Stomach (tissue), 9 donors: Measurements from ENCODE around the gene CELF4. TPM values are rescaled to one million over a fixed set of nuclear protein-coding genes. Genes with fewer than 3 reads are reported as not detected.

Source experiments
- DNase-seq, 2 donors: peaks; one replicate each; pipeline versions ENCODE4 v3.0.0 to v3.0.0-alpha.2; 2013 to 2019
- H3K27ac ChIP-seq, 5 donors: fragments of 200-600 bp in 4 of 5; sonication (generic) in 4 of 5; one replicate each; pipeline ENCODE4 v1.5.1; 2013 to 2019; ENCODE audit warnings: mild to moderate bottlenecking in 1 of 5, moderate library complexity in 1 of 5
- H3K27me3 ChIP-seq, 3 donors: fragments of 200-600 bp; sonication (generic); one replicate each; pipeline ENCODE4 v1.5.1; 2017 to 2019; ENCODE audit warnings: mixed run types in 1 of 3
- H3K36me3 ChIP-seq, 4 donors: fragments of 200-600 bp; sonication (generic); 1 replicate in 3 of 4; 2 replicates in 1 of 4; pipeline ENCODE4 v1.5.1; 2016 to 2019
- H3K4me1 ChIP-seq, 4 donors: fragments of 200-600 bp; sonication (generic); one replicate each; pipeline ENCODE4 v1.5.1; 2016 to 2019
- H3K4me3 ChIP-seq, 4 donors: fragments of 200-600 bp; sonication (generic) in 3 of 4; one replicate each; pipeline ENCODE4 v1.5.1; 2016 to 2019; ENCODE audit warnings: mild to moderate bottlenecking in 1 of 4
- H3K9me3 ChIP-seq, 4 donors: fragments of 200-600 bp; sonication (generic); one replicate each; pipeline ENCODE4 v1.5.1; 2016 to 2019
- CTCF ChIP-seq, 7 experiments: fragments of 450-650 bp in 4 of 7; fragments of 200-600 bp in 3 of 7; sonication (generic) in 3 of 7; IDR thresholded peaks; one replicate each; pipeline ENCODE4 v1.5.1; 2016 to 2019; ENCODE audit warnings: antibody characterized with exemption in 7 of 7, control low read depth in 2 of 7, mild to moderate bottlenecking in 1 of 7
- EP300 ChIP-seq: sonication (generic); formaldehyde crosslinking; IDR thresholded peaks from one replicate; pipeline ENCODE4 v1.6.1; 2017; ENCODE audit warnings: antibody characterized with exemption
- POLR2A ChIP-seq, 4 donors: fragments of 450-650 bp; IDR thresholded peaks; one replicate each; pipeline ENCODE4 v1.6.1; 2016; ENCODE audit warnings: antibody characterized with exemption in 4 of 4, control low read depth in 2 of 4, mild to moderate bottlenecking in 1 of 4, moderate library complexity in 1 of 4
- POLR2AphosphoS5 ChIP-seq, 3 donors: sonication (generic); formaldehyde crosslinking; IDR thresholded peaks; one replicate each; pipeline ENCODE4 v1.6.1; 2016; ENCODE audit warnings: antibody characterized with exemption in 3 of 3
- WGBS, 5 donors: extraction: QIAGEN DNeasy Blood & Tissue Kit in 3 of 5; methylation state at CpG; one replicate each; pipeline versions ENCODE4 v1.1.5 to v1.1.7; 2013 to 2018; 5-methylcytosine and 5-hydroxymethylcytosine counted together
- intact Hi-C: fragments of 100-400 bp; cut with DNase I; formaldehyde crosslinking; loops from one replicate; pipeline ENCODE4 v1.15.1; 2023; ENCODE audit warnings: low total_unique reads
- polyA plus RNA-seq, 3 donors: library from polyadenylated mRNA; stranded (reverse); fragments of 200-250 nt; gene quantifications; one replicate each; pipeline ENCODE4 v1.2.3, GENCODE V29; 2013
- total RNA-seq, 5 donors: library from RNA; depleted of rRNA; stranded (reverse); fragments of >200 nt; gene quantifications; one replicate each; pipeline versions ENCODE4 v1.1.0 to v1.2.3, GENCODE V29; 2014 to 2016
- donor health status: healthy with polysubstance abuse.
- donor health status: Bipolar disorder and iron deficiency.
- donor health status: healthy.

The CELF4 gene
- total and polyA plus RNA-seq, 8 donors, result 0.93 to 2.4 (median 1.8) TPM; not detected in 2

DNA sequence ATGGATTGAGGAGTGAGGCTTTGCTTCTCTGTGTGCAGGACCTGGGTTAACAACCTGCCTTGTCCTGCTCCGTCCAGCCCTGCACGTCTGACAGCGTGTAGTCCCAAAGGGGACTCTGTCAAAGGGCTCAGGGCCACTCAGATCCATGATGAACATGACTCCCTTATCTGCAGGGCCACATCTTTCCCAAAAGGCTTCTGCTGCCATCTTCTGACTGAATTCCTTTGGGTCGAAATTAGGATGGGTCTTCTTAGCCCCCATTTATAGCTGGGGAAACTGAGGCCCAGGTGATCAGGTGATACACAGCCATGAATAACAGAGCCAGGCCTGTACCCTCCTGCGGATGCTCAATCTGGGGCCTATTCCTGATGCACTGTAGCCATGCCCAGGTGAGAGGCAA lies 109.2 kb downstream of the CELF4 start:
- peaks cover 0 to 18% (median 11%) of the 10 kb centered on the region in 4 donors for H3K4me1 ChIP-seq
- no peak overlapping the region for H3K27ac ChIP-seq
- no peaks in the 10 kb centered on the region for H3K9me3 ChIP-seq
- no peak overlapping the region for H3K4me3 ChIP-seq
- TF ChIP-seq CTCF (IDR thresholded peaks at IDR 0.05) (no peak), EP300 (no peak)
- H3K27me3 ChIP-seq, result no peaks in the 10 kb centered on the region
- intact Hi-C loops, result no loop called here
- WGBS, 5 donors, result 79 to 92% (median 85%) methylated on average over 5 of the region's 5 CpGs
- DNase-seq, result no peak
- no peaks in the 10 kb centered on the region for H3K36me3 ChIP-seq

GRCh38 chr18:37453752-37454151 lies 111.8 kb downstream of the CELF4 start:
- intact Hi-C loops, result no loop called here

DNA sequence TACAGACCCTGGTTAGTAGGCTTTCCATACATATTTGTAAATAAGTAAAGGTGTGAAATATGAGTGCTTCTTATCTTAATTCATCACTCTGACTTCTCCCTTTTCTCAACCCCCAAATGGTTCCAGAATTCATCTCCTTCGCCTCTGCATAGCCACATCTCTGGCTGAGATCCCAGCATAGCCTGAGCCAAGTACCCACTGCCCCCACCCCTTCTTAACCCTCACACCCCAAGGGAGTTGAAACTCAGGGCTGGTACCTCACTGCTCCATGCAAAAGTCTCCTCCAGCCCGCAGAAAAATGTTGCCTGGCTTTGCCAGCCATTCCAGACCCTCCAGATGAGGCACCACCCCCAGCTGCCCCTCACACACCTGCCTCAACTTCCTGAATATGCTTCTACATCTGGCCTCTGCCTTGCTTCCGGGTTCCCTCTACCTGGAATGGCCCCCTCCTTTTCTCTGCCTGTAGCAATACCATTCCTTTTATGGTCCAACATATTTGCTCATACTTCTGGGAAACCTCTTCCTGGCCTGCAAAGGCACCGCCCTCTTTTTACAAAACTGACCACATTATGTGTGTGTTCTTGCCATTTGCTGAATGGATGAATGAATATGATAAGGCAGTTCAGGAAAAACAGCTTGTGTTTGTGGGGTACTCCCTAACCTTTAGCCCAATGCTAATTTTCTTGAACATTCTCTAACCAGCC lies 112.8 kb downstream of the CELF4 start:
- WGBS, 5 donors, result 25 to 50% (median 44%) methylated on average over 4 of the region's 4 CpGs
- DNase-seq, result peak in 1 of 2 donors; percentile 75
- peaks cover 0 to 24% (median 13%) of the 10 kb centered on the region in 4 donors for H3K4me1 ChIP-seq
- H3K27ac ChIP-seq, result peak overlapping the region in 2 of 5 donors; percentile 25 to 45
- H3K9me3 ChIP-seq, result no peaks in the 10 kb centered on the region
- H3K27me3 ChIP-seq, result peaks cover 0 to 10% (median 0%) of the 10 kb centered on the region in 3 donors
- no peak overlapping the region for H3K4me3 ChIP-seq
- no peaks in the 10 kb centered on the region for H3K36me3 ChIP-seq
- TF ChIP-seq EP300 (no peak), CTCF (IDR thresholded peaks at IDR 0.05) (no peak), POLR2A (IDR thresholded peaks at IDR 0.05) (no peak), POLR2AphosphoS5 (IDR thresholded peaks at IDR 0.05) (no peak)
- intact Hi-C loops, result no loop called here

More at GRCh38 chr18:37453752-37454151, 111.8 kb downstream of the CELF4 start:
- TF ChIP-seq POLR2AphosphoS5 (IDR thresholded peaks at IDR 0.05) (no peak), POLR2A (IDR thresholded peaks at IDR 0.05) (no peak), EP300 (no peak), CTCF (IDR thresholded peaks at IDR 0.05) (no peak)
- Histone ChIP-seq H3K27ac (peak overlapping the region in 2 of 5 donors; percentile 25 to 45), H3K27me3 (peaks cover 0 to 2% (median 0%) of the 10 kb centered on the region in 3 donors), H3K4me1 (peaks cover 0 to 24% (median 13%) of the 10 kb centered on the region in 4 donors), H3K4me3 (no peak overlapping the region), H3K9me3 (no peaks in the 10 kb centered on the region), H3K36me3 (no peaks in the 10 kb centered on the region)
- DNase-seq, result peak in 1 of 2 donors; percentile 70
- WGBS, 5 donors, result 43 to 70% (median 59%) methylated on average over 3 of the region's 3 CpGs

DNA sequence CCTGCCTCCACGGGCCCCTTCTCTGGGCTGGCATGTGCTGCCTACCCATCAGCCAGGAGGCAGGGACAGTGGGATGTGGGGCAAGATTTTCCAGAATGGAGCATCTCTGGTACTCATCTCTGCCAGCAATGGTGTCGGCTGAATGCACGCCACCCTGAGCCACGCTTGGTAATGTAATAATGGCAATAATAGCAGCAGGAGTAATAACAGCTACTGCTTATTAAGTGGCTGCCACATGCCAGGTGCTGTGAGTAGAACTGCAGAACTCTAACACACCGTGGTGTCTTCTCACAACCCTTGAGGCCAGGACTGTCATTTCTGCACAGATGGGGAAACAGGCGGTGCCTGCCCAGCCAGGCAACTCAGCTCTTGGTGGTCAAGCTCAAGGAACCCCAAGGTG lies 113.6 kb downstream of the CELF4 start:
- 77 to 92% (median 85%) methylated on average over 5 to 6 of the region's 6 CpGs for WGBS, 5 donors

More for the DNA sequence above, 113.6 kb downstream of the CELF4 start:
- H3K4me3 ChIP-seq, result no peak overlapping the region
- TF ChIP-seq POLR2A (IDR thresholded peaks at IDR 0.05), result no peak
- TF ChIP-seq EP300, result no peak
- no peak for TF ChIP-seq POLR2AphosphoS5 (IDR thresholded peaks at IDR 0.05)
- TF ChIP-seq CTCF (IDR thresholded peaks at IDR 0.05), result no peak
- H3K4me1 ChIP-seq, result peaks cover 0 to 24% (median 13%) of the 10 kb centered on the region in 4 donors
- intact Hi-C loops, result no loop called here
- H3K27ac ChIP-seq, result peak overlapping the region in 1 of 5 donors; percentile 45
- H3K27me3 ChIP-seq, result peaks cover 0 to 10% (median 0%) of the 10 kb centered on the region in 3 donors
- no peaks in the 10 kb centered on the region for H3K9me3 ChIP-seq
- DNase-seq, result no peak
- H3K36me3 ChIP-seq, result no peaks in the 10 kb centered on the region
